ENCODE measurements around the gene LASP1NB.

The LASP1NB gene

GRCh38 chr17:38892620-38893019 is 32.8 kb upstream of the LASP1NB start:
- no peak for TF ChIP-seq ISL1 (CRISPR knock-in tag; IDR thresholded peaks at IDR 0.05)
- no peak for TF ChIP-seq ARNTL (CRISPR knock-in tag; IDR thresholded peaks at IDR 0.05; ENCODE audit: borderline replicate concordance, low read depth)
- TF ChIP-seq PPARA (CRISPR knock-in tag; IDR thresholded peaks at IDR 0.05; ENCODE audit: borderline replicate concordance), result no peak
- TF ChIP-seq ZNF565 (CRISPR knock-in tag; conservative IDR thresholded peaks at IDR 0.05; ENCODE audit: low read depth), result no peak
- TF ChIP-seq OSR1 (CRISPR knock-in tag; IDR thresholded peaks at IDR 0.05), result no peak
- TF ChIP-seq GLIS3 (CRISPR knock-in tag; IDR thresholded peaks at IDR 0.05), result no peak
- TF ChIP-seq RARB (CRISPR knock-in tag; IDR thresholded peaks at IDR 0.05), result no peak
- TF ChIP-seq TCF4 (CRISPR knock-in tag; IDR thresholded peaks at IDR 0.05; ENCODE audit: borderline replicate concordance), result no peak
- TF ChIP-seq CSDC2 (CRISPR knock-in tag; IDR thresholded peaks at IDR 0.05), result no peak
- TF ChIP-seq, protein P1, sequence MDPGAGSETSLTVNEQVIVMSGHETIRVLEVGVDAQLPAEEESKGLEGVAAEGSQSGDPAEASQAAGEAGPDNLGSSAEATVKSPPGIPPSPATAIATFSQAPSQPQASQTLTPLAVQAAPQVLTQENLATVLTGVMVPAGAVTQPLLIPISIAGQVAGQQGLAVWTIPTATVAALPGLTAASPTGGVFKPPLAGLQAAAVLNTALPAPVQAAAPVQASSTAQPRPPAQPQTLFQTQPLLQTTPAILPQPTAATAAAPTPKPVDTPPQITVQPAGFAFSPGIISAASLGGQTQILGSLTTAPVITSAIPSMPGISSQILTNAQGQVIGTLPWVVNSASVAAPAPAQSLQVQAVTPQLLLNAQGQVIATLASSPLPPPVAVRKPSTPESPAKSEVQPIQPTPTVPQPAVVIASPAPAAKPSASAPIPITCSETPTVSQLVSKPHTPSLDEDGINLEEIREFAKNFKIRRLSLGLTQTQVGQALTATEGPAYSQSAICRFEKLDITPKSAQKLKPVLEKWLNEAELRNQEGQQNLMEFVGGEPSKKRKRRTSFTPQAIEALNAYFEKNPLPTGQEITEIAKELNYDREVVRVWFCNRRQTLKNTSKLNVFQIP (CRISPR knock-in tag; IDR thresholded peaks at IDR 0.05; ENCODE audit: borderline replicate concordance, low read depth), result no peak
- TF ChIP-seq ZNF8 (CRISPR knock-in tag; IDR thresholded peaks at IDR 0.05), result no peak
- no peak for TF ChIP-seq TSHZ2 (CRISPR knock-in tag; IDR thresholded peaks at IDR 0.05)
- ATAC-seq, result no peak

GRCh38 chr17:38893113-38893512 is 32.3 kb upstream of the LASP1NB start:
- ATAC-seq, result no peak
- TF ChIP-seq ARNTL (CRISPR knock-in tag; IDR thresholded peaks at IDR 0.05; ENCODE audit: borderline replicate concordance, low read depth), result no peak
- TF ChIP-seq ZNF565 (CRISPR knock-in tag; conservative IDR thresholded peaks at IDR 0.05; ENCODE audit: low read depth), result no peak
- TF ChIP-seq TSHZ2 (CRISPR knock-in tag; IDR thresholded peaks at IDR 0.05), result no peak
- TF ChIP-seq RARB (CRISPR knock-in tag; IDR thresholded peaks at IDR 0.05), result no peak
- no peak for TF ChIP-seq ZNF8 (CRISPR knock-in tag; IDR thresholded peaks at IDR 0.05)
- no peak for TF ChIP-seq SNAI2 (CRISPR knock-in tag; IDR thresholded peaks at IDR 0.05)
- TF ChIP-seq ZC3H10 (CRISPR knock-in tag; IDR thresholded peaks at IDR 0.05), result no peak
- TF ChIP-seq ZFP30 (CRISPR knock-in tag; IDR thresholded peaks at IDR 0.05), result no peak
- TF ChIP-seq PATZ1 (CRISPR knock-in tag; IDR thresholded peaks at IDR 0.05; ENCODE audit: borderline replicate concordance), result no peak
- no peak for TF ChIP-seq OSR1 (CRISPR knock-in tag; IDR thresholded peaks at IDR 0.05)
- TF ChIP-seq, protein P2, sequence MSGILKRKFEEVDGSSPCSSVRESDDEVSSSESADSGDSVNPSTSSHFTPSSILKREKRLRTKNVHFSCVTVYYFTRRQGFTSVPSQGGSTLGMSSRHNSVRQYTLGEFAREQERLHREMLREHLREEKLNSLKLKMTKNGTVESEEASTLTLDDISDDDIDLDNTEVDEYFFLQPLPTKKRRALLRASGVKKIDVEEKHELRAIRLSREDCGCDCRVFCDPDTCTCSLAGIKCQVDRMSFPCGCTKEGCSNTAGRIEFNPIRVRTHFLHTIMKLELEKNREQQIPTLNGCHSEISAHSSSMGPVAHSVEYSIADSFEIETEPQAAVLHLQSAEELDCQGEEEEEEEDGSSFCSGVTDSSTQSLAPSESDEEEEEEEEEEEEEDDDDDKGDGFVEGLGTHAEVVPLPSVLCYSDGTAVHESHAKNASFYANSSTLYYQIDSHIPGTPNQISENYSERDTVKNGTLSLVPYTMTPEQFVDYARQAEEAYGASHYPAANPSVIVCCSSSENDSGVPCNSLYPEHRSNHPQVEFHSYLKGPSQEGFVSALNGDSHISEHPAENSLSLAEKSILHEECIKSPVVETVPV (CRISPR knock-in tag; IDR thresholded peaks at IDR 0.05), result no peak
- no peak for TF ChIP-seq ZNF70 (CRISPR knock-in tag; IDR thresholded peaks at IDR 0.05)
- TF ChIP-seq, protein P1 (CRISPR knock-in tag; IDR thresholded peaks at IDR 0.05; ENCODE audit: borderline replicate concordance, low read depth), result no peak
- TF ChIP-seq PPARA (CRISPR knock-in tag; IDR thresholded peaks at IDR 0.05; ENCODE audit: borderline replicate concordance), result no peak
- TF ChIP-seq GLIS3 (CRISPR knock-in tag; IDR thresholded peaks at IDR 0.05), result no peak
- TF ChIP-seq, protein P3, sequence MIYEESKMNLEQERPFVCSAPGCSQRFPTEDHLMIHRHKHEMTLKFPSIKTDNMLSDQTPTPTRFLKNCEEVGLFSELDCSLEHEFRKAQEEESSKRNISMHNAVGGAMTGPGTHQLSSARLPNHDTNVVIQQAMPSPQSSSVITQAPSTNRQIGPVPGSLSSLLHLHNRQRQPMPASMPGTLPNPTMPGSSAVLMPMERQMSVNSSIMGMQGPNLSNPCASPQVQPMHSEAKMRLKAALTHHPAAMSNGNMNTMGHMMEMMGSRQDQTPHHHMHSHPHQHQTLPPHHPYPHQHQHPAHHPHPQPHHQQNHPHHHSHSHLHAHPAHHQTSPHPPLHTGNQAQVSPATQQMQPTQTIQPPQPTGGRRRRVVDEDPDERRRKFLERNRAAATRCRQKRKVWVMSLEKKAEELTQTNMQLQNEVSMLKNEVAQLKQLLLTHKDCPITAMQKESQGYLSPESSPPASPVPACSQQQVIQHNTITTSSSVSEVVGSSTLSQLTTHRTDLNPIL (CRISPR knock-in tag; IDR thresholded peaks at IDR 0.05; ENCODE audit: low read depth), result no peak
- no peak for TF ChIP-seq ESRRG (CRISPR knock-in tag; IDR thresholded peaks at IDR 0.05)
- no peak for TF ChIP-seq ZFP3 (CRISPR knock-in tag; IDR thresholded peaks at IDR 0.05)
- no peak for TF ChIP-seq BACH2 (CRISPR knock-in tag; IDR thresholded peaks at IDR 0.05; ENCODE audit: borderline replicate concordance)
- TF ChIP-seq ISL1 (CRISPR knock-in tag; IDR thresholded peaks at IDR 0.05), result no peak
